HepG2 (cell line): Measurements from ENCODE around the gene MME. TPM values are rescaled to one million over a fixed set of nuclear protein-coding genes. Genes with fewer than 3 reads are reported as not detected.

Experiments
- ARID2 ChIP-seq: sonication (generic); formaldehyde crosslinking; IDR thresholded peaks from 2 replicates; pipeline ENCODE4 v1.8.1; 2022; ENCODE audit warnings: mild to moderate bottlenecking, missing genetic modification reagents, borderline replicate concordance
- ATF6 ChIP-seq: sonication (generic); formaldehyde crosslinking; conservative IDR thresholded peaks from 2 replicates; pipeline ENCODE4 v1.4.0; 2020; ENCODE audit warnings: missing genetic modification reagents
- JDP2 ChIP-seq: sonication (generic); formaldehyde crosslinking; IDR thresholded peaks from 2 replicates; pipeline ENCODE4 v1.8.1; 2022; ENCODE audit warnings: missing genetic modification reagents, borderline replicate concordance
- PAXIP1 ChIP-seq: sonication (generic); formaldehyde crosslinking; conservative IDR thresholded peaks from 2 replicates; pipeline ENCODE4 v1.4.0; 2020; ENCODE audit warnings: mild to moderate bottlenecking, missing genetic modification reagents, moderate library complexity
- SATB2 ChIP-seq: sonication (generic); formaldehyde crosslinking; IDR thresholded peaks from 2 replicates; pipeline ENCODE4 v1.5.0; 2020; ENCODE audit warnings: missing genetic modification reagents
- ZFP1 ChIP-seq: IDR thresholded peaks from 2 replicates; pipeline ENCODE4 v1.6.1; 2016
- ZFP62 ChIP-seq: sonication (generic); formaldehyde crosslinking; IDR thresholded peaks from 2 replicates; pipeline ENCODE4 v1.4.0; 2020; ENCODE audit warnings: missing genetic modification reagents
- ZNF687 ChIP-seq: sonication (generic); formaldehyde crosslinking; IDR thresholded peaks from 2 replicates; pipeline ENCODE4 v1.5.1; 2020; ENCODE audit warnings: mild to moderate bottlenecking, missing genetic modification reagents, moderate library complexity
- polyA plus RNA-seq, 8 experiments: library from polyadenylated mRNA; depleted of rRNA in 3 of 8; stranded (reverse) in 7 of 8; unstranded in 1 of 8; fragments of >200 nt; fragmentation: Illumina TruSeq in 4 of 8; extraction: Trizol in 4 of 8; gene quantifications; 2 replicates each; pipeline versions ENCODE4 v1.2.1 to v1.2.3, GENCODE V29; 2011 to 2016; ENCODE audit warnings: low read depth in 4 of 8, missing spikeins in 1 of 8, mixed read lengths in 1 of 8; ENCODE audit not compliant: insufficient read depth in 1 of 8
- total RNA-seq, 5 experiments: library from RNA; depleted of rRNA; stranded (reverse); fragments of >200 nt; fragmentation: Illumina TruSeq; extraction: Trizol; gene quantifications; 2 replicates each; pipeline ENCODE4 v1.2.3, GENCODE V29; 2016; ENCODE audit warnings: low read depth in 1 of 5
- TF ChIP-seq, protein P1 (sequence below): sonication (generic); formaldehyde crosslinking; IDR thresholded peaks from 2 replicates; pipeline ENCODE4 v1.5.1; 2020; ENCODE audit warnings: missing genetic modification reagents, mild to moderate bottlenecking, borderline replicate concordance

Gene MME
- total and polyA plus RNA-seq, 2 of the 13 experiments (the other 11 are each of a cell fraction or from before 2014, with no cell fraction given): not detected

DNA sequence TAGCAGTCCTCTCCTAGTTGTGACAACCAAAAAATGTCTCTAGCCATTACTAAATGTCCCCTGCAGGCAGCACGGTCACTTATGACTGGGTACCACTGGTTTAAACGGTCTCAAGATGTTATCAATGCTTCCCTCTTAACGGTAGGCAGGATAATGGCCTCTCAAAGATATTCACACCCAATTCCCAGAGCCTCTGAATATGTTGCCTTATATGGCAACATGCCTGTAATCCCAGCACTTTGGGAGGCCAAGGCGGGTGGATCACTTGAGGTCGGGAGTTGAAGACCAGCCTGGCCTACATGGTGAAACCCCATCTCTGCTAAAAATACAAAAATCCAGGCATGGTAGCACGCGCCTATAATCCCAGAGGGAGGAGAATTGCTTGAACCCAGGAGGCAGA is 9.4 kb downstream of the MME start (continued):
- TF ChIP-seq ZFP1 (CRISPR knock-in tag) (no peak), SATB2 (CRISPR knock-in tag) (no peak), PAXIP1 (CRISPR knock-in tag) (no peak), ARID2 (CRISPR knock-in tag) (no peak), ATF6 (CRISPR knock-in tag) (no peak), JDP2 (CRISPR knock-in tag) (no peak), ZNF687 (no peak), ZFP62 (CRISPR knock-in tag) (no peak)
- TF ChIP-seq, protein P1, sequence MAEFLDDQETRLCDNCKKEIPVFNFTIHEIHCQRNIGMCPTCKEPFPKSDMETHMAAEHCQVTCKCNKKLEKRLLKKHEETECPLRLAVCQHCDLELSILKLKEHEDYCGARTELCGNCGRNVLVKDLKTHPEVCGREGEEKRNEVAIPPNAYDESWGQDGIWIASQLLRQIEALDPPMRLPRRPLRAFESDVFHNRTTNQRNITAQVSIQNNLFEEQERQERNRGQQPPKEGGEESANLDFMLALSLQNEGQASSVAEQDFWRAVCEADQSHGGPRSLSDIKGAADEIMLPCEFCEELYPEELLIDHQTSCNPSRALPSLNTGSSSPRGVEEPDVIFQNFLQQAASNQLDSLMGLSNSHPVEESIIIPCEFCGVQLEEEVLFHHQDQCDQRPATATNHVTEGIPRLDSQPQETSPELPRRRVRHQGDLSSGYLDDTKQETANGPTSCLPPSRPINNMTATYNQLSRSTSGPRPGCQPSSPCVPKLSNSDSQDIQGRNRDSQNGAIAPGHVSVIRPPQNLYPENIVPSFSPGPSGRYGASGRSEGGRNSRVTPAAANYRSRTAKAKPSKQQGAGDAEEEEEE (CRISPR knock-in tag): no peak
